Measurements from ENCODE around the gene FANCM.

- no peak for TF ChIP-seq POLR2A (IDR thresholded peaks at IDR 0.05)
- no peak for TF ChIP-seq CTCF (IDR thresholded peaks at IDR 0.05)
- TF ChIP-seq POLR2AphosphoS5 (IDR thresholded peaks at IDR 0.05), result no peak
- no peak for TF ChIP-seq EP300 (IDR thresholded peaks at IDR 0.05)
These were observed 91.8 kb downstream of the FANCM start for GRCh38 chr14:45227566-45227965.

Data from suprapubic skin (tissue), 4 donors.